KMS-11 (cell line): ENCODE measurements around the gene GSTP1.
"Not testable (repeated sequence)": the region's sequence is repeated elsewhere in the genome, so short reads cannot be mapped to it uniquely, and the experiment has no call there.

Experiments used
- H2AFZ ChIP-seq: fragments of 200-600 bp; sonication (generic); 2 replicates; pipeline ENCODE4 v1.6.1; 2016; ENCODE audit warnings: antibody characterized with exemption, mixed run types, low read depth
- H3K27ac ChIP-seq: fragments of 200-600 bp; sonication (generic); 2 replicates; pipeline ENCODE4 v1.6.1; 2016; ENCODE audit warnings: mild to moderate bottlenecking, mixed run types
- H3K27me3 ChIP-seq: fragments of 200-600 bp; sonication (generic); 2 replicates; pipeline ENCODE4 v1.6.1; 2017; ENCODE audit warnings: mild to moderate bottlenecking, low read depth, mixed run types, moderate library complexity; ENCODE audit not compliant: insufficient read depth
- H3K36me3 ChIP-seq: fragments of 200-600 bp; sonication (generic); 2 replicates; pipeline ENCODE4 v1.6.1; 2017; ENCODE audit warnings: mild to moderate bottlenecking, mixed run types; ENCODE audit not compliant: insufficient read depth
- H3K4me1 ChIP-seq: fragments of 200-600 bp; sonication (generic); 2 replicates; pipeline ENCODE4 v1.6.1; 2016; ENCODE audit warnings: mild to moderate bottlenecking, low read depth, mixed run types; ENCODE audit not compliant: poor library complexity, severe bottlenecking
- H3K4me2 ChIP-seq: fragments of 200-600 bp; sonication (generic); 2 replicates; pipeline ENCODE4 v1.7.0; 2016; ENCODE audit warnings: mild to moderate bottlenecking, mixed run types
- H3K4me3 ChIP-seq: fragments of 200-600 bp; sonication (generic); IDR thresholded peaks from 2 replicates; pipeline ENCODE4 v1.6.1; 2017; ENCODE audit warnings: low read depth, low read length, mixed read lengths; ENCODE audit not compliant: insufficient read depth
- H3K79me2 ChIP-seq: fragments of 200-600 bp; sonication (generic); 2 replicates; pipeline ENCODE4 v1.6.1; 2016; ENCODE audit warnings: low read depth, mixed run types; ENCODE audit not compliant: insufficient read depth
- H3K9ac ChIP-seq: fragments of 200-600 bp; sonication (generic); 2 replicates; pipeline ENCODE4 v1.6.1; 2016; ENCODE audit warnings: mild to moderate bottlenecking, mixed run types
- H4K20me1 ChIP-seq: fragments of 200-600 bp; sonication (generic); 2 replicates; pipeline ENCODE4 v1.6.1; 2016; ENCODE audit warnings: mild to moderate bottlenecking, mixed run types; ENCODE audit not compliant: insufficient read depth
- TF ChIP-seq, protein P1 (sequence below): fragments of 200-600 bp; sonication (generic); conservative IDR thresholded peaks from 2 replicates; pipeline ENCODE4 v1.6.1; 2017; ENCODE audit warnings: low read depth, mild to moderate bottlenecking, antibody characterized with exemption, low read length, moderate library complexity, mixed read lengths

The GSTP1 gene

DNA sequence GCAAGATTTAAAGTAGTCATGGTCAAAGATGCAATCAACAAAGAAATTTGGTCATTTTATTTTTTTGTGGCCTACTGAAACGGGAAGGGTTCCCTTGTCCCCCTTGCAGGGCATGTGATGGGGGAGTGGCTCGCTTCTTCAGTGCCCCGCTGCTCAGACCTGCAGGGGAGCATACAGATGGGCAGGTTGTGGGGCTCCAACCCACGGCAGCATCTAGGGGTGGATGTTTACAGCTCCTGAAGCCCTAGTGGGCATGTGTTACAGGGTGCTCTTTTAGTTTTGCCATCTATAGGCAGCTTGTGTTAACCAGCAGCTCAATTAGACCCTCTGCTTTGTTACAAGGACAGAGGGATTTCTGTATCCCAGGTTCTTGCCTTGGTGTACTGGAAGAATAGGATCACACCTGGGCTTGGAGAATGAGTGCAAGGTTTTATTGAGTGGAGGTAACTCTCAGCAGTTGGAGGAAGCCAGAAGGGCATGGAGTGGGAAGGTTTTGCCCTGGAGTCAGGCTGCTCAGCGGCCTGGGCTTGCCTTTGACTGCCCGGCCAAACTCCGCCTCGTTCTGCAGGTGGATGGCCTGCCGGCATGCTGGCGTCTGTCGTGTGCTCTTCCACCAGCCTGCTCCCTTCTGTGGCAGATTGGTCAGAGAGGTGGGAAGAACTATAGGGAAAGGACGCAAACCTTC, 9.4 kb downstream of the GSTP1 start:
- Histone ChIP-seq H2AFZ (no peak overlapping the region), H3K4me1 (no peaks in the 10 kb centered on the region), H3K27me3 (no peaks in the 10 kb centered on the region; the same call in 1 of the 2 replicates), H3K27ac (no peak overlapping the region), H4K20me1 (no peaks in the 10 kb centered on the region), H3K36me3 (no peaks in the 10 kb centered on the region), H3K79me2 (no peaks in the 10 kb centered on the region), H3K4me2 (no peak overlapping the region), H3K4me3 (no peak overlapping the region), H3K9ac (no peak overlapping the region)
- TF ChIP-seq, protein P1, sequence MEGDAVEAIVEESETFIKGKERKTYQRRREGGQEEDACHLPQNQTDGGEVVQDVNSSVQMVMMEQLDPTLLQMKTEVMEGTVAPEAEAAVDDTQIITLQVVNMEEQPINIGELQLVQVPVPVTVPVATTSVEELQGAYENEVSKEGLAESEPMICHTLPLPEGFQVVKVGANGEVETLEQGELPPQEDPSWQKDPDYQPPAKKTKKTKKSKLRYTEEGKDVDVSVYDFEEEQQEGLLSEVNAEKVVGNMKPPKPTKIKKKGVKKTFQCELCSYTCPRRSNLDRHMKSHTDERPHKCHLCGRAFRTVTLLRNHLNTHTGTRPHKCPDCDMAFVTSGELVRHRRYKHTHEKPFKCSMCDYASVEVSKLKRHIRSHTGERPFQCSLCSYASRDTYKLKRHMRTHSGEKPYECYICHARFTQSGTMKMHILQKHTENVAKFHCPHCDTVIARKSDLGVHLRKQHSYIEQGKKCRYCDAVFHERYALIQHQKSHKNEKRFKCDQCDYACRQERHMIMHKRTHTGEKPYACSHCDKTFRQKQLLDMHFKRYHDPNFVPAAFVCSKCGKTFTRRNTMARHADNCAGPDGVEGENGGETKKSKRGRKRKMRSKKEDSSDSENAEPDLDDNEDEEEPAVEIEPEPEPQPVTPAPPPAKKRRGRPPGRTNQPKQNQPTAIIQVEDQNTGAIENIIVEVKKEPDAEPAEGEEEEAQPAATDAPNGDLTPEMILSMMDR, result no peak

DNA sequence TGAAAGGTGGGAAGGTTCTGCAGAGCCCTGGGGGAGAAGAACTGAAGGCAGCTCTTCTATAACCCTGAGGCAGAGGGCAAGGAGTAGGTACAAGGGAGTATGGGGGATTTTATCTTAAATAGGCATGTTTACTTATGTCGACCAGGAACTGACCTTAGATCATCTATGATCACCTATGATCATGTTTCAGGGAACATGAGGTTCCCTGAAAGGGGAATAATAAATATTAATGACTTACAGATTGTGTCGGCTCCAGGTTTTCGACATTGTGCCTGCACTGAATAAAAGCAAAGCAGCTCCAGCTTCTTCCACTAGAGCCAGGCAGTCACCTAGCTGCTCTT, 9.9 kb downstream of the GSTP1 start:
- H3K4me2 ChIP-seq, result no peak overlapping the region
- H3K27me3 ChIP-seq, result no peaks in the 10 kb centered on the region; the same call in 1 of the 2 replicates
- H4K20me1 ChIP-seq, result no peaks in the 10 kb centered on the region
- H3K4me1 ChIP-seq, result no peaks in the 10 kb centered on the region
- TF ChIP-seq, protein P1, result no peak
- no peak overlapping the region for H3K27ac ChIP-seq
- H3K79me2 ChIP-seq, result no peaks in the 10 kb centered on the region
- no peak overlapping the region for H3K4me3 ChIP-seq
- H3K36me3 ChIP-seq, result no peaks in the 10 kb centered on the region
- H3K9ac ChIP-seq, result no peak overlapping the region
- no peak overlapping the region for H2AFZ ChIP-seq

DNA sequence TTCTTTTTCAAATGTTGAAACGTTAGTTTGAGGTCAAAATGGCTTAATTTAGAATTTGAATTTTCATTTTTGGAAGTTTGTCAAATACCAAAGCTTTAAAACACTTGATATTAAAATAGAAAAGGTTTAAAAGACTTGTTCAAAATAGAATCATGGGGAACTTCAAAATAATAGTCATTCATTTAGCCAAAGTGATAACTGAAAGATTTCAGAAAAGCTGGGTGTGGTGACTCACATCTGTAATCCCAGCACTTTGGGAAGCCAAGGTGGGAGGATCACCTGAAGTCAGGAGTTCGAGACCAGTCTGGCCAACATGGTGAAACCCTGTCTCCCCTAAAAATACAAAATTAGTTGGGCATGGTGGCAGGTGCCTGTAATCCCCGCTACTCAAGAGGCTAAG, 10.9 kb downstream of the GSTP1 start:
- Histone ChIP-seq H3K36me3 (no peaks in the 10 kb centered on the region), H3K27me3 (no peaks in the 10 kb centered on the region; the same call in 1 of the 2 replicates), H4K20me1 (no peaks in the 10 kb centered on the region), H3K79me2 (no peaks in the 10 kb centered on the region), H3K4me3 (no peak overlapping the region), H3K4me1 (no peaks in the 10 kb centered on the region), H2AFZ (no peak overlapping the region), H3K4me2 (no peak overlapping the region), H3K27ac (no peak overlapping the region), H3K9ac (no peak overlapping the region)
- TF ChIP-seq, protein P1, result no peak

DNA sequence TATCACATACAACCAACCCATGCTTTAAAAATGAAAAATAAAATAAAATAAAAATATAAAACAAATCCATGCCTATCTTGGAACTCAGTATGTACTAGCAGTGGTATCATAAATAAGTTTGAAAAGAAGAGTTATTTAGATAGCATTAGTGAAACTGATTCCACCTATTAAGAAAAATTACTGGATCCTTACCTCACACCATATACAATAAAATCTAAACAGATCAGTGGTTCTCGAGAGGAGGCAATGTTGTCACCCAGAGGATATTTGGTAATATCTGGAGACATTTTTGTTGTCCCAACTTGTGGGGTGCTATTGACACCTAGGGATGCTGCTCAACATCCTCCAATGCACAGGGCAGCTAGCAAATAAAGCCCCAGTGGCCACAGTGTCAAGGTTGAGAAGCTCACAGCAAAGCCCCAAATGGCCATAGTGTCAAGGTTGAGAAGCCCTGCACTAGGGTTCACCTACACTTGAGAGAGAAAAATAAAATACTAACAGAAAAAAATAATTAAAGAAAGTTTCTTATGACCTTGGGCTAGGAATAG, 13.2 kb downstream of the GSTP1 start:
- TF ChIP-seq, protein P1, result no peak
- Histone ChIP-seq H3K79me2 (no peaks in the 10 kb centered on the region), H3K27ac (no peak overlapping the region), H2AFZ (no peak overlapping the region), H3K36me3 (no peaks in the 10 kb centered on the region), H4K20me1 (no peaks in the 10 kb centered on the region), H3K27me3 (no peaks in the 10 kb centered on the region; the same call in 1 of the 2 replicates), H3K4me1 (no peaks in the 10 kb centered on the region), H3K4me2 (no peak overlapping the region), H3K9ac (no peak overlapping the region), H3K4me3 (no peak overlapping the region)

DNA sequence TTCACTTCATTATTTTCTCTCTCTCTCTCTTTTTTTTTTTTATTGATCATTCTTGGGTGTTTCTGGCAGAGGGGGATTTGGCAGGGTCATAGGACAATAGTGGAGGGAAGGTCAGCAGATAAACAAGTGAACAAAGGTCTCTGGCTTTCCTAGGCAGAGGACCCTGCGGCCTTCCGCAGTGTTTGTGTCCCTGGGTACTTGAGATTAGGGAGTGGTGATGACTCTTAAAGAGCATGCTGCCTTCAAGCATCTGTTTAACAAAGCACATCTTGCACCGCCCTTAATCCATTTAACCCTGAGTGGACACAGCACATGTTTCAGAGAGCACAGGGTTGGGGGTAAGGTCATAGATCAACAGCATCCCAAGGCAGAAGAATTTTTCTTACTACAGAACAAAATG, 13.8 kb downstream of the GSTP1 start:
- not testable (repeated sequence) for H4K20me1 ChIP-seq, H3K27ac ChIP-seq, H3K9ac ChIP-seq, H3K27me3 ChIP-seq, H3K36me3 ChIP-seq, H3K4me1 ChIP-seq, H3K4me3 ChIP-seq, H2AFZ ChIP-seq, H3K79me2 ChIP-seq, H3K4me2 ChIP-seq

DNA sequence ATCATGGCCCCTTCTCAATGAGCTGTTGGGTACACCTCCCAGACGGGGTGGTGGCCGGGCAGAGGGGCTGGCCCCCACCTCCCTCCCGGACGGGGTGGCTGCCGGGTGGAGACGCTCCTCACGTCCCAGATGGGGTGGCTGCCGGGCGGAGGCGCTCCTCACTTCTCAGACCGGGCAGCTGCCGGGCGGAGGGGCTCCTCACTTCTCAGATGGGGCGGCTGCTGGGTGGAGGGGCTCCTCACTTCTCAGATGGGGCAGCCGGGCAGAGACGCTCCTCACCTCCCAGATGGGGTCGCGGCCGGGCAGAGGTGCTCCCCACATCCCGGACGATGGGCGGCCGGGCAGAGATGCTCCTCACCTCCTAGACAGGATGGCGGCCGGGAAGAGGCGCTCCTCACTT, 14.4 kb downstream of the GSTP1 start:
- not testable (repeated sequence) for H3K27me3 ChIP-seq, H3K36me3 ChIP-seq, H3K4me1 ChIP-seq, H3K4me3 ChIP-seq, H2AFZ ChIP-seq, H3K79me2 ChIP-seq, H4K20me1 ChIP-seq, H3K27ac ChIP-seq, H3K4me2 ChIP-seq, H3K9ac ChIP-seq
